K562 (cell line): ENCODE data around the gene EDEM2. TPM values are rescaled to one million over a fixed set of nuclear protein-coding genes. Genes with fewer than 3 reads are reported as not detected.

Source experiments
- CHD1 ChIP-seq: fragments of 200-600 bp; sonication (generic); IDR thresholded peaks from one replicate; pipeline ENCODE4 v1.6.1; 2012; ENCODE audit warnings: mild to moderate bottlenecking, moderate library complexity, low read length, inconsistent platforms
- HCFC1 ChIP-seq: IDR thresholded peaks from 2 replicates; pipeline ENCODE4 v1.6.1; 2012; ENCODE audit warnings: low read depth, low read length, improper control_type of control experiment
- NEUROD1 ChIP-seq: fragments of 150-350 bp; IDR thresholded peaks from 2 replicates; pipeline ENCODE4 v1.6.1; 2014; ENCODE audit warnings: borderline replicate concordance, low read length, low read depth; ENCODE audit not compliant: partially characterized antibody
- NRF1 ChIP-seq, 2 experiments: fragments of 450-650 bp; IDR thresholded peaks in 1 of 2; conservative IDR thresholded peaks in 1 of 2; 2 replicates each; pipeline ENCODE4 v1.6.1; 2014; ENCODE audit warnings: mild to moderate bottlenecking in 2 of 2
- ZNF609 ChIP-seq: sonication (generic); formaldehyde crosslinking; IDR thresholded peaks from 2 replicates; pipeline ENCODE4 v1.8.1; 2023; ENCODE audit warnings: missing genetic modification reagents, mild to moderate bottlenecking, borderline replicate concordance
- polyA plus RNA-seq, 8 experiments: library from polyadenylated mRNA; depleted of rRNA in 4 of 8; stranded (reverse) in 5 of 8; unstranded in 3 of 8; fragments of >200 nt; fragmentation: Nextera tagmentation in 2 of 8; fragmentation: Illumina TruSeq in 1 of 8; extraction: Ambion mirVana in 2 of 8; extraction: Trizol in 1 of 8; gene quantifications; 2 replicates each; pipeline versions ENCODE4 v1.2.1 to v1.2.3, GENCODE V29; 2011 to 2014; ENCODE audit warnings: inconsistent platforms in 1 of 8, missing spikeins in 1 of 8
- total RNA-seq, 7 experiments: library from RNA; depleted of rRNA in 6 of 7; stranded (reverse); fragments of >200 nt in 6 of 7; fragmentation: Illumina TruSeq in 2 of 7; extraction: Trizol in 2 of 7; gene quantifications; 2 replicates each; pipeline versions ENCODE4 v1.2.1 to v1.2.3, GENCODE V29; 2011 to 2021; ENCODE audit warnings: low replicate concordance in 1 of 7

EDEM2 gene
- total and polyA plus RNA-seq, 9 of the 15 experiments (the other 6 are each of a cell fraction or from before 2014, with no cell fraction given), result 6.9 to 11.0 (median 9.7) TPM

DNA sequence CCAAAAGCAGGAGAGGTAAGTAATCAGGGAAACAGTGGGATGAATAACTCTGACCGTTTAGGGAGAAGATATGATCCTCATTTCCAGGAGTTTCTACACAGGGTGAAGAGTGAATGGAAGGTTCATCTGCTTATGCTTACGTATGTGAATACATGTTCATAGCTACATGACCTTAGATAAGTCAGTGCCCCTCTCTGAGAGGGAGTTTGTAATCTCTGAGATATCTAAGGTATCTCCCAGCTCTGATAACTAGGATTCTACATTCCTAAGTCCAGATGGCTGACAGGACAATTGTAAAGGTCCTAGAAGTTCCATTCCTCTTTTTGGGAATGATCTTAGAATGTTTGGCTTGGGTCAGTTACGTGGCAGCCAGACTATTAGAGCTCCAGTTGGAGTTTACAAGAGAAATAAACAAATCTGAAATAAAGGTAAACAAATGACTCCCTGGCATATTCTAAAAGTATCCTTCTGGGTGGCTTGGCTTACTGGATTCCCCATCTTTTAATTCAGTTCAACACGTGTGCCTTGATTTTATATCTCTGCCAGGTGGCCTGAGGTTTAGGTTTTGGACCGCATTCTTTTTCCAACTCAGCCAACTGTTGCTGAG, 40.6 kb upstream of the EDEM2 start (continued):
- no peak for TF ChIP-seq NEUROD1
- no peak for TF ChIP-seq ZNF609 (CRISPR knock-in tag)
- TF ChIP-seq NRF1 (conservative IDR thresholded peaks at IDR 0.05 in 1 of 2, IDR thresholded peaks at IDR 0.05 in 1 of 2), result no peak
- no peak for TF ChIP-seq HCFC1
- TF ChIP-seq CHD1, result no peak
- TF ChIP-seq, all 486 proteins: peak for 0
